ENCODE measurements around the gene CRYGD.

Gene CRYGD

GRCh38 chr2:208086029-208086428 is 38.3 kb downstream of the CRYGD start:
- DNase-seq (ENCODE audit: low read depth) = no peak
- TF ChIP-seq CTCF (conservative IDR thresholded peaks at IDR 0.05; ENCODE audit: control insufficient read depth, insufficient read depth, low read depth, low read length) = no peak
- H3K4me3 ChIP-seq (ENCODE audit: control insufficient read depth, low read depth, low read length) = no peak overlapping the region

GRCh38 chr2:208083807-208084206 is 40.5 kb downstream of the CRYGD start:
- no peak for TF ChIP-seq CTCF (conservative IDR thresholded peaks at IDR 0.05; ENCODE audit: control insufficient read depth, insufficient read depth, low read depth, low read length)
- H3K4me3 ChIP-seq (ENCODE audit: control insufficient read depth, low read depth, low read length) = no peak overlapping the region
- no peak for DNase-seq (ENCODE audit: low read depth)

DNA sequence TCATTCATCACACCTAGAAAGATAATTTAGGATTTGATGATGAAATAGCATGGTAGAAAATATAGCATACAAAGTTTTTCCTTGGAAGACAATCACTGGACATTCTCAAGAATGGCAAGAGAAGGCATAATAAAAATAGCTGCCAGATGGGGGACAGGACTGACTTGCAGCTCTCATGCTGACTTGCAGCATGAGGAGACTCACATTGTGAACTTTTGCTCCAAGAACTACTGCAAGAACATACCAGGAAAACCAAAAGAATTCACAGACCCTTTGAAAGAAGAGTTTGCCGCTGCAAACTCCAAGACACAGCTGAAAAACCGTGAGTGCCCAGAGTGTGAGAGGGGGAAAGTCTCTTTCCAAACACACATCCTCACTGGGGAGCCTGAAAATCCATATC is 47.0 kb downstream of the CRYGD start:
- TF ChIP-seq CTCF (conservative IDR thresholded peaks at IDR 0.05; ENCODE audit: control insufficient read depth, insufficient read depth, low read depth, low read length) = no peak
- DNase-seq (ENCODE audit: low read depth) = no peak
- no peak overlapping the region for H3K4me3 ChIP-seq (ENCODE audit: control insufficient read depth, low read depth, low read length)

DNA sequence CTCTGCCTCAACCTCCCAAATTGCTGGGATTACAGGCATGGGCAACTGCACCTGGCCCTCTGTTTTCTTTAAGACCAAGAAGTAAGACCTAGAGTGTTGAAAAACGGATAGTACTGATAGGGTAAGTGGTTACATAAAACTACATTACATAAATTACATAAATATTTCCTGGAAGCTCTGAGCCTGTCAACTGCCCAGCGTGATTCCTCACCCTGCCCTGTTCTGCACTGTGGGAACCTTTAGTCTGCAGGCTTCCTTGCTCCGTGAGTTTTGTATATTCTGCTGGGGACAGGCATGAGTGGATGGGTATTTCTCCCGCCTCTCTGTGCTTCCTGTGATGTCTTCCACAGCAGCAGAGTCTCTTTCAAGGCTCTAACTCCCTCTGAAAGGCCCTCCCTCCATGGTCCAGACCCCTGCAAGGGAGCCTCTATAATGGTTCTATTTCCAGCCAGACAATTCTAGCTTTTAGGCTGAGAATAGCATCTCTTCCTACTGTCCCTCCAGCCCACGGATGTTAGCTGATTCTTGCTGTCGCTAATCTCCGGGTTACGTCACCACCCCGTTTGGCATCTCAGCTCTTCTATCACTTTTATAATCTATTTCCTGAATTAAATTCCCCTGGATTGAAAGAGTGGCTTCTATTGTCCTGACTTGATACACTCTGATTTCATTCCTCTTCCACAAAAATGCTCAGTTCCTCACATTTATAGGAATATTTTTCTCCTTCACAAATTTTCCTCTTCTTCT is 49.5 kb downstream of the CRYGD start:
- TF ChIP-seq CTCF (conservative IDR thresholded peaks at IDR 0.05; ENCODE audit: control insufficient read depth, insufficient read depth, low read depth, low read length) = no peak
- DNase-seq (ENCODE audit: low read depth) = no peak

GRCh38 chr2:208072250-208072892 is 52.0 kb downstream of the CRYGD start:
- H3K4me3 ChIP-seq (ENCODE audit: control insufficient read depth, low read depth, low read length) = no peak overlapping the region
- TF ChIP-seq CTCF (conservative IDR thresholded peaks at IDR 0.05; ENCODE audit: control insufficient read depth, insufficient read depth, low read depth, low read length) = peak; percentile 91
- peak; percentile 75 for DNase-seq (ENCODE audit: low read depth)

More for the DNA sequence above, 49.5 kb downstream of the CRYGD start:
- no peak overlapping the region for H3K4me3 ChIP-seq (ENCODE audit: control insufficient read depth, low read depth, low read length)
